Tibial nerve (tissue), 3 donors: ENCODE measurements around the gene LCNL1.

ENCODE experiments used
- CTCF ChIP-seq, 5 experiments: fragments of 200-600 bp in 3 of 5; fragments of 450-650 bp in 2 of 5; sonication (generic) in 3 of 5; IDR thresholded peaks; one replicate each; pipeline ENCODE4 v1.5.1; 2016 to 2019; ENCODE audit warnings: antibody characterized with exemption in 5 of 5, mild to moderate bottlenecking in 3 of 5, moderate library complexity in 2 of 5
- POLR2A ChIP-seq, 2 donors: fragments of 450-650 bp; IDR thresholded peaks; one replicate each; pipeline ENCODE4 v1.6.1; 2017; ENCODE audit warnings: antibody characterized with exemption in 2 of 2, mild to moderate bottlenecking in 2 of 2, moderate library complexity in 2 of 2

GRCh38 chr9:136991993-136992818 lies 9.4 kb downstream of the LCNL1 start, which contains the start of gene PAXX:
- TF ChIP-seq CTCF (IDR thresholded peaks at IDR 0.05) = peak in 1 of 5 experiments; percentile 20
- no peak for TF ChIP-seq POLR2A (IDR thresholded peaks at IDR 0.05)
